Glomerular visceral epithelial cell (primary cell): ENCODE data around the gene ITGAL.
A peak's percentile ranks its signal among the peaks of the same experiment; 100 is the strongest.
"Not testable (repeated sequence)": the region's sequence is repeated elsewhere in the genome, so short reads cannot be mapped to it uniquely, and the experiment has no call there.

Experiments used
- DNase-seq: peaks from one replicate; pipeline ENCODE4 v3.0.0-alpha.2; 2016; ENCODE audit errors: extremely low spot score

The ITGAL gene

GRCh38 chr16:30526137-30526822 is 53.7 kb downstream of the ITGAL start, which contains the start of gene ZNF768:
Gene ZNF768, minus strand, starts transcription at chr16:30526566. Its CDS starts 153 bp downstream, at chr16:30526413.
- no peak for DNase-seq

DNA sequence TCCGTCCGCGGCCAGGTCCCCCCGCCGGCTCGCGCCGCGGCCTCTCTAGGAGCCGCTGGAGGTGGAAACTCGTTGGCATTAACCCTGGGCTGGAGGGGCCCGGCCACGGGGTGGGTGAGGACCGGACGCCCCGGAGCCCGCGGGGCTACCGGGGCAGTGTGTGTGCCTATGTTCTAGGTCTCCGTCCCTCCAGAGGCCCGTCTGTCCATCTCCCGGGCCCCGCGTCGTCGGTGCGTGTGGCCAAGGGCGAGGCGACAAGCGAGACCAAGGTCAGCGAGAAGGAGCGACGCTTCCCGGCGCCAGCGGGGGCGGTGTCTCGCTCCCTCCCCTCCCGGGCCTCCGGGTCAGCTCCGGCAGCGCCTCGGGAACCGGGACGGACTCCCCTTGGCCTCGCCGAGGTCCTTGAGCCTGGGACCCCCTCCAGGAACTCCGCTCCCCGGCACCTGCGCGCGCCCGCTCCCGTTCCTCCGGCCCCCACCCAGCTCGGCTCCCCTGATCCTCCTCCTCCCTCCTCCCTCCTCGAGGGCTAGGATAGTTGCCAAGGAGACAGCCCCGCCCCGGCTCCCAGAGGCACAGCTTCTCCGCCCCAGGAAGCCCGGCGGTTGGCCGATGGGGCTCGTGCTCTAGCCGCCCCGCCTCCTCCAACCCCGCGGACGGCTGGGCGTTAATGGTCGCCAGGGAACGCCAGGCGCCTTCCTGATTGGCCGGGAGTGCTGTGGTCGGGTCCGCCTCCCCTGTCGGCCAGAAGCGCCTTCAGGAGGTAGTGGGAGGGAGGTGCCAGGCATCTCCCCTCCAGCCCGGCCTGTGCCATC is 54.5 kb downstream of the ITGAL start:
- DNase-seq, result peak; percentile 97

- no peak for DNase-seq
Observed at GRCh38 chr16:30527635-30528178, 55.2 kb downstream of the ITGAL start.

- no peak for DNase-seq
Observed at GRCh38 chr16:30528799-30529457, 56.4 kb downstream of the ITGAL start.

- no peak for DNase-seq
Observed at GRCh38 chr16:30530163-30531037, 57.9 kb downstream of the ITGAL start.

DNA sequence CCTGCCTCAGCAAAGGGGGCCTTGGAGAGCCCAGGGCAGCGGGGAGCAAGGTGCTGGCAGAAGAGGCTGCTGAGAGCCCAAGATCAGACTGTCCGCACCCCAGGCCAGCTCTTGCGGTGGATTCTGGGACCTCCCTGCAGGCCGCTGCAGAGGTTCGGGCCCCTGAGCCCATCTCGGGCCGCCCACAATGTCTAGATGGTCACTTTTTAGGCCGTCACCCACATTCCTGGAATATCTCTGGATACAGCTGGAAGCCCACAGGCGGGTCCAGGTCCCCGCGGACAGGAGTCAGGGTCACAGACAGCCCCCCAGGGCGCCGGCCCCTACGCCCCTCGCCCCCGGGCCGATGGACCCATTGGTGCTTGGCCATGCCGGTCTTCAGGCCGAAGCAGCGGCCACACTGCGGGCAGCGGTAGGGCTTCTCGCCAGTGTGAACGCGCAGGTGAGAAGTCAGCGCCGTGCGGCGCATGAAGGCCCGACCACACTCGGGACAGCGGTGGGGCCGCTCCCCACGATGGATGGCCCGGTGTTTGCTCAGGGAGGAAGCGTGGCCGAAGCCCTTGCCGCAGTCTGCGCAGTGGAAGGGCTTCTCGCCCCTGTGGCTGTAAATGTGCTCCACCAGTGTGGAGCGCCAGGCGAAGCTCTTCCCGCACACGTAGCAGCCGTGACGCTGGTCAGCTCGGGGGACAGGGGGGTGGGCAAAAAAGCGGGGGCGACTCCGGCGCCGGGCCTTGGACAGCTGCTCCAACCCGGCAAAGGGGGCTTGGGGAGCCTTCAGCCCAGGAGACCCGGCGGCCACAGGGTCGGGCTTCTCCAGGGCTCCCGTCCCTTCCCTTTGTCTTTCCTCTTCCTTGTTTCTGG is 60.0 kb downstream of the ITGAL start:
- no peak for DNase-seq

DNA sequence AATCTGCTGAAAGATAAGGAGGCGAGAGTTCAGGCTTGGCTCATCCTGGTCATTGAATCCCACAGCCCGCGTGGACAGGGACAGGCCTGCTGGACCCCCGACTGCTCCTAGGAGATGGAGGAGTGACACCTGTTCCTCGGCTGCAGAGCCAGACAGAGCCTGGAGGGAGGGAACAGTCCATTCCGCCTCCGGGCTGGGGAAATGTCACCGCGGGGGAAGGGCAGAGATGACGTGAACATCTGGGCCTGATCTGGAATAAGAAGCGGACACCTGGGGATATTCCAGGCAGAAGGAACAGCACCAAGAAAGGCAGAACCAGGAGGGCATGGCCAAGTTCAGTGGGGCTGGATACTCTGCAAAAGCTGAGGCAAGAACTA is 60.6 kb downstream of the ITGAL start:
- no peak for DNase-seq

DNA sequence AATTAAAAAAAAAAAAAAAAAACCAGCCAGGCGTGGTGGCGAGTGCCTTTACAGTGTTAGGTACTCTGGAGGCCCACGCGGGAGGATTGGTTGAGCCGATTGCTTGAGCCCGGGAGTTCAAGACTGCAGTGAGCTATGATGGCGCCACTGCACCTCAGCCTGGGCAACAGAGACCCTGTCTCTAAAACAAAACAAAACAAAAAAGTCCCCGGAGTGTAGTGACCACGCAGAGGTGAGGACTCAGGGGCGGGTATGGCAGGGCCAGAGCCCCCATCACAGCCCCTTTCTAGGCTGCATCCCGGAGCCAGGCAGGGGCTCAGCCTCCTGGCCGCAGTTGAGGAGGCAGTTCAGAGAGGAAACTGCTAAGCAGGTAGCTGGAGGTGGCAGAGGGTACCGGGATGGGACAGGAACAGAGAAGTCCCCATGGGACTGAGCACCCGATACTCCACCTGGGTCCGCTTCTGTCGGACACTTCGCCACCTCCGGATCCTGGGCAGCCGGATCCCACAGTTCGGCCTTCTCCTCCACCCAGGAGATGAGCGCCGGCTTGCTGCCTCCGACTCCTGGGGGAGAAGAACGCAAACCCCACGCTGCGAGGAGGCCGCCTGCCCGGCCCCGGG is 61.3 kb downstream of the ITGAL start:
- no peak for DNase-seq

GRCh38 chr16:30534368-30535105 is 62.0 kb downstream of the ITGAL start, which contains the start of gene ZNF747:
Gene ZNF747, minus strand, starts transcription at chr16:30534858. Its CDS starts 179 bp downstream, at chr16:30534679.
- peak; percentile 83 for DNase-seq

DNA sequence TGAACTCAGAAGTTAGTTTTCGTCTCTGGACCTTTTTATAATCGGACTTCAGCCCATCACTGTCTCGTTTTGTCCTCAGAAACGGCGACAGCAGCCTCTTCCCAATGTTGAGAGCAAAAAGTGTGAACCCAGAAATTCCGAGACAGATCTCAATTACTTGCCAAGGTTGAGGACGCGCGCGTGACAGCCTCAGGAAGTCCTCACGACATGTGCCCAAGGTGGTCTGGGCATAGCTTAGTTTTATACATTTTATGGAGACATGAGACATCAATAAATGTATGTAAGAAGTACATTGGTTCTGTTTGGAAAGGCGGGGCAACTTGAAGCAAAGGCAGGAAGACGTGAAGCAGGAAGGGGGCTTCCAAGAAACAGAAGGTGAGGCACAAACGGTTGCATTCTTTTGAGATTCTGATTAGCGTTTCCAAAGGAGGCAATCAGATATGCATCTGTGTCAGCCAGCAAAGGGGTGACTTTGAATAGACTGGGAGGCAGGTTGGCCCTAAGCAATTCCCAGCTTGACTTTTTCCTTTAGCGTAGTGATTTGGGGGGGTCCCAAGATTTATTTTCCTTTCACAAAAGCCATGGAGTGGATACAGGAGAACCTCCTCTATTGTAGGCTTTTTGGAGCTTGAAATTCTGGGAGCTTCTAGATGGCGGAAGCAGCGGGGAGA is 62.7 kb downstream of the ITGAL start:
- DNase-seq, result peak; percentile 17

GRCh38 chr16:30535777-30536190 is 63.2 kb downstream of the ITGAL start:
- DNase-seq, result peak; percentile 46

DNA sequence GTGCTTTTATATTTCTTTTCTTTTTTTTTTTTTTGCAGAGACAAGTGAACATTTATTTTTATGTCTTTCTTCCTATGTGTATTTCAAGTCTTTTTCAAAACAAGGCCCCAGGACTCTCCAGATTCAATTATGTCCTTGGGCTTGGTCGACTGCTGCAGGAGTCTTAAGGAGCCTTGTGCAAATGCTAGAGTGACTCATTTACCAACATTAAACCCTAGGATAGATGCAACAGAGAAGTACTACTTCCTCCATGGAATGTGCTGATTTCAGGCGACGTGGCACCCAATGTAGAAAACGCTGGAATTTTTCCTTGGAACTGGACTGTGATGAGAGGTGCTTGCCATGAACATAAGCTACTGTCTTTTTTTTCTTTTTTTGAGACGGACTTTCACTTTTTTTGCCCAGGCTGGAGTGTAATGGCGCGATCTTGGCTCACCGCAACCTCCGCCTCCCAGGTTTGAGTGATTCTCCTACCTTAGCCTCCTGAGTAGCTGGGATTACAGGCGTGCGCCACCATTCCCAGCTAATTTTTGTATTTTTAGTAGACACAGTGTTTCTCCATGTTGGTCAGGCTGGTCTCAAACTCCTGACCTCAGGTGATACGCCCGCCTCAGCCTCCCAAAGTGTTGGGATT is 64.0 kb downstream of the ITGAL start:
- not testable (repeated sequence) for DNase-seq

DNA sequence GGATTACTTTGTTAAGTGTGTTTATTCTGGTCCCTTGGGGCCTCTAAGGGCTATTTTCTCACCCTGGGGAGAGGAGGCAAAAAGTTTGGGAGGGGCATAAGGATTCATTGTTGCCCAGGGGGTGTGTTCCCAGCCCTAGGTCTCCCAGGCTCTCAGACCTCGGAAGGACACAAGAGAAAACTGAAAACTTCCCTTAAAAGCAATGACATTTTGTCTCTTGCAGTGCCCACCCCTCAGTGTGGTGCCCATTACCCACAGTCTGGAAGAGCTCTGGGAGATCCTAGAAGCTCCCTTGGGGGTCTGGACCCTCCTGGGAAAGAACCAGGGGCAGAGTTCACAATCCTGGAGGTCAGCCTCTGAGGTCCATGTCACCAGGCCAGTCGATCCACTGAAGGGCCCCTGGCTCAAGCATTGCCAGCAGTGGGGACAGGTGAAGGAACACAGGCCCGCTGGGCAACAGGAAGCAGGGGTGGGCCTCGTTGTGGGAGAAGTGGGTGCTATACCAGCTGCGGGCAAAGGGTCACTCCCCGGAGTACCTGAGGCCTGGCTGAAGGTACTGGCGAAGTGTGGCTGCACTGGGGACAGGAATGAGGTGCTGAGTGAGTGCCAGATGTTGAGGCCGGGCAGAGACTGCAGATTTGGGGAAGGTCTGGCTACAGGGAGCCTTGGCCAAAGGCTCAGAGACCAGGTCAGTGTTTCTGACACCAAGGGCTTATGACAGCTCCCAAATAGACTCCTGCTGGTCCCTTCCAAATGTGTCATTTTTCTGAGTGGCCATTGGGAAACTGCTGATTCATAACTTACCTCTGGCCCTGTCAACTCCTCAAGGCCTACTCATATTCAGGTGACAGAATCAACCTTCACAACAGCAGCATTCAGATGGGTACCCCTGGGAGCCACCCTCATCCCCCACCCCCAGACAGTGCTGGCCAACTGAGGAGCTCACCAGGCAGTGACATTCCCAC is 66.7 kb downstream of the ITGAL start:
- no peak for DNase-seq

DNA sequence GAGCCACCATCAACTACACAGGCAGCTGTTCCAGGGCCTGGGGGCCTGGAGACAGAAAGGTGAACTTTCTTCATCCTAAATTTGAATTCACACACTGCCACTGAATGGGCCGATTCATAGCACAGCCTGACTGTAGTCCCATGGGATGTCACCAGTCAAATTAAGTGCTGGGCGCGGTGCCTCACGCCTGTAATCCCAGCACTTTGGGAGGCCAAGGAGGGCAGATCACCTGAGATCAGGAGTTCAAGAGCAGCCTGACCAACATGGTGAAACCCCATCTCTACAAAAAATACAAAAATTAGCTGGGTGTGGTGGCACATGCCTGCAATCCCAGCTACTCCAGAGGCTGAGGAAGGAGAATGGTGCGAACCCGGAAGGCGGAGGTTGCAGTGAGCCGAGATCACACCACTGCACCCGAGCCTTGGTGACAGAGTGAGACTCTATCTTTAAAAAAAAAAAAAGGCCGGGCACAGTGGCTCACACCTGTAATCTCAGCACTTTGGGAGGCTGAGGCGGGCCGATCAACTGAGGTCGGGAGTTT is 67.5 kb downstream of the ITGAL start:
- not testable (repeated sequence) for DNase-seq

GRCh38 chr16:30540916-30541464 is 68.4 kb downstream of the ITGAL start:
- not testable (repeated sequence) for DNase-seq
